Calu3 (cell line): ENCODE measurements around the gene AFAP1. TPM values are rescaled to one million over a fixed set of nuclear protein-coding genes. Genes with fewer than 3 reads are reported as not detected.

Experiments
- BruUV-seq: library from RNA; stranded (reverse); fragments of 400-500 nt; replicated peaks from 2 replicates; lab custom pipeline; 2021; lab: Mats Ljungman, UMichigan
- CTCF ChIA-PET: fragments of 300-600 bp; sonication (Branson Sonifier 250); formaldehyde crosslinking; loops from one replicate; lab custom pipeline; 2022; ENCODE audit warnings: antibody characterized with exemption; lab: Charles Lee
- DNase-seq: peaks from one replicate; pipeline ENCODE4 v3.0.0; 2022
- H3K27ac Mint-ChIP-seq: one replicate; pipeline ENCODE4 v1.8.0; 2022; ENCODE audit warnings: mixed read lengths; ENCODE audit not compliant: unreplicated experiment
- H3K27me3 Mint-ChIP-seq: one replicate; pipeline ENCODE4 v1.8.0; 2022; ENCODE audit warnings: mixed read lengths; ENCODE audit not compliant: unreplicated experiment
- H3K36me3 Mint-ChIP-seq: one replicate; pipeline ENCODE4 v1.8.0; 2022; ENCODE audit warnings: mild to moderate bottlenecking, moderate library complexity, mixed read lengths; ENCODE audit not compliant: insufficient read depth, unreplicated experiment
- H3K4me1 Mint-ChIP-seq: one replicate; pipeline ENCODE4 v1.8.0; 2022; ENCODE audit warnings: mild to moderate bottlenecking, low read depth, mixed read lengths; ENCODE audit not compliant: unreplicated experiment
- H3K4me3 Mint-ChIP-seq: one replicate; pipeline ENCODE4 v1.8.0; 2022; ENCODE audit warnings: mild to moderate bottlenecking, low read depth, moderate library complexity, mixed read lengths; ENCODE audit not compliant: unreplicated experiment
- H3K9me3 Mint-ChIP-seq: one replicate; pipeline ENCODE4 v1.8.0; 2022; ENCODE audit warnings: low read depth, mixed read lengths; ENCODE audit not compliant: unreplicated experiment
- intact Hi-C: fragments of 100-400 bp; cut with micrococcal nuclease; formaldehyde crosslinking; loops from one replicate; pipeline ENCODE4 v1.10.0; 2022; ENCODE audit not compliant: unreplicated experiment
- total RNA-seq: library from RNA; stranded (reverse); gene quantifications from 2 replicates; pipeline ENCODE4 v1.2.3, GENCODE V29; 2022
- TF ChIP-seq, protein P1 (sequence below): fragments of 200-600 bp; IDR thresholded peaks from one replicate; pipeline ENCODE4 v1.8.0; 2022; ENCODE audit warnings: antibody characterized with exemption; ENCODE audit not compliant: unreplicated experiment

AFAP1 gene
- total RNA-seq, 1 experiment from 2014 or later: 40.1 TPM

DNA sequence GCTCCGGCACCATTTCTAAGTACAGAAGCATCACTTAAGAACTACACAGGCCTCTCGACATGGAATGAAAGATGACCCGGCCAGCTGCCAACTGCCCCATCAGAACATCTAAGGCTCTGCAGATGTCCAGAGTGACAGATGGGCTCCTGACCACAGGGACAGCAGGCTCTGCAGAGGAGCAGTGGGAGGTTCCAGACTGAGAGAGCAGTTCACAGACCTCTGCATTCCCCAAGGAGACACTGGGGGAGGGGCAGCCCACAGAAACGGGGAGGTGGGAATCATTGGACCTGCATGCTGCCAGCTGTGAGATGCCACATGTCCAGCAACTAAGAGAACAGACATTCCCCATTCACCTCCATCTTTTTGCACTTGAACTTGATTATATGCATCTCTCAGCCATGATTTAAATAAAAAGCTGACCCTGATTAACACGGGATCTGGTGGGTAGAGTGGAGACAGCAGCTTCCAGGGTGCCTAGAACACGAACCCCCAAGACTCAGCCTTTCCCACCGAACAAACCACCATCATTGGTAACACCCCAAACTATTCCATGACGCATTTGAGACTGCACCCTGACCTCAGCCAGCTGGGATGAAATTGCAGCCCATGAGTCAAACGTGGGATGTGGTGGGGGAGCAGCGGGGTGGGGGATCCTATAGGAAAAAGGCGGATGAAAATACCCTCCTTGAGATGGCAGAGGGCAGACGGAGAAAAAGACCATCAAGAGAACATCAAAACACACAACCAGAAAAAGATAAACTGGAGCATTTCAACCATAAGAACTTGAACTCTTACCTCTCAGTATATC lies 47.2 kb downstream of the AFAP1 start:
- no peak overlapping the region for H3K4me3 Mint-ChIP-seq
- peaks cover 17% of the 10 kb centered on the region for H3K4me1 Mint-ChIP-seq
- BruUV-seq: no TSS peak
- no peak for DNase-seq
- H3K9me3 Mint-ChIP-seq: peaks cover 4% of the 10 kb centered on the region
- intact Hi-C loops: no loop called here
- H3K27me3 Mint-ChIP-seq: no peaks in the 10 kb centered on the region
- no peaks in the 10 kb centered on the region for H3K36me3 Mint-ChIP-seq
- CTCF ChIA-PET: no interaction called here
- peak overlapping the region; percentile 23 for H3K27ac Mint-ChIP-seq
- TF ChIP-seq, protein P1, sequence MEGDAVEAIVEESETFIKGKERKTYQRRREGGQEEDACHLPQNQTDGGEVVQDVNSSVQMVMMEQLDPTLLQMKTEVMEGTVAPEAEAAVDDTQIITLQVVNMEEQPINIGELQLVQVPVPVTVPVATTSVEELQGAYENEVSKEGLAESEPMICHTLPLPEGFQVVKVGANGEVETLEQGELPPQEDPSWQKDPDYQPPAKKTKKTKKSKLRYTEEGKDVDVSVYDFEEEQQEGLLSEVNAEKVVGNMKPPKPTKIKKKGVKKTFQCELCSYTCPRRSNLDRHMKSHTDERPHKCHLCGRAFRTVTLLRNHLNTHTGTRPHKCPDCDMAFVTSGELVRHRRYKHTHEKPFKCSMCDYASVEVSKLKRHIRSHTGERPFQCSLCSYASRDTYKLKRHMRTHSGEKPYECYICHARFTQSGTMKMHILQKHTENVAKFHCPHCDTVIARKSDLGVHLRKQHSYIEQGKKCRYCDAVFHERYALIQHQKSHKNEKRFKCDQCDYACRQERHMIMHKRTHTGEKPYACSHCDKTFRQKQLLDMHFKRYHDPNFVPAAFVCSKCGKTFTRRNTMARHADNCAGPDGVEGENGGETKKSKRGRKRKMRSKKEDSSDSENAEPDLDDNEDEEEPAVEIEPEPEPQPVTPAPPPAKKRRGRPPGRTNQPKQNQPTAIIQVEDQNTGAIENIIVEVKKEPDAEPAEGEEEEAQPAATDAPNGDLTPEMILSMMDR: no peak

DNA sequence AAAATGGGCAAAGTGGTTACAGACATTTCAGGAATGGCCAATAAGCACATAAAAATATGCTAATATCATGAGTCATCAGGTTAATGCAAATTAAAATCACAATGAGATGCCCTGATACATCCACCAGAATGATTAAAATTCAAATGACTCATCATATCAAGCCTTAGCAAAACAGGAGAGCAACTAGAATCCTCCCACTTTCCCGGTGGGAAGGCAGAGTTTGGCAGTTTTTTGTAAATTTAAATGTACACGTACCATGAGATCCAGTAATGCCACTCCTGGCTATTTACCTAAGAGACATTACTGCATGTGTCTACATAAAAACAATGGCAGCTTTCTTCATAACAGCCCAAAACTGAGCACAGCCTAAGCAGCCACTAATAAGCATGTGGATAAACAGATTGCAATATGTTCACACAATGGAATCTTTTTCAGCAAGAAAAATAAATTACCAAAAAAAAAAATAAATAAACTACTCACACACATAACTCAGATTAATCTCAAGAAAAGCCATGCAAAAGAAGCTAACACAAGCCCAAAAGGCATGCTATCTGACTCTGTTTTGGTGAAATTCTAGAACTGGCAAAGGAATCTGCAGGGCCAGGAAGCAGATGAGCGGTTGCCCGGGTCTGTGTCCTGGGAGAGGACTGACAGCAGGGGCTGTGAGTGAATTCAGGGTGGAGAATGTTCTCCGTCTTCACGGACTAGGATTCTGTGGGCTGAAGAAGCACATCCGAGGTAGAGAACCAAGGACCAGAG lies 48.8 kb downstream of the AFAP1 start:
- peaks cover 4% of the 10 kb centered on the region for H3K9me3 Mint-ChIP-seq
- peaks cover 17% of the 10 kb centered on the region for H3K4me1 Mint-ChIP-seq
- no peak overlapping the region for H3K4me3 Mint-ChIP-seq
- H3K27ac Mint-ChIP-seq: peak overlapping the region; percentile 39
- no peaks in the 10 kb centered on the region for H3K27me3 Mint-ChIP-seq
- DNase-seq: no peak
- CTCF ChIA-PET: interaction anchor here (1.1 kb wide), 1 partner anchor 47 kb away, joined by 3 read pairs; no protein-coding TSS in a partner anchor
- BruUV-seq: no TSS peak
- peaks cover 5% of the 10 kb centered on the region for H3K36me3 Mint-ChIP-seq
- TF ChIP-seq, protein P1: no peak
- intact Hi-C loops: no loop called here

DNA sequence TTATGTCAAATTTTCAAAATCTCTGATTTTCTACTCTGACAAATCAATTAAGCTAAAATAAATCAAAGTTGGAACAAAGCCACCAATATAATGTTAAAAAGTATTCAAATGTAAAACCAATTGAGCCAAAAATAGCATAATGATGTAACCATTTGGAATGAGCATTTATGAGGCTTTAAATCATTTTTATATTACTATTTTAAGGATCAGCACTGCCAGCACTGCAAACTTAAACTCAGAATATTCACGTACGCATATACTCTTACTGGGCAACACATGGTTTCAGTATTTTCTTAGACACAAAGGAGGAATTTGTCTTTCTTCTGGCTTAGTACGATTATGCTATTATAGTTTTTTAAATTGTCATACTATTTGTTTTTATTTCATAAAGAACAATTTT lies 52.2 kb downstream of the AFAP1 start:
- intact Hi-C loops: no loop called here
- no peak for DNase-seq
- Mint-ChIP-seq H3K9me3 (peaks cover 4% of the 10 kb centered on the region), H3K36me3 (peaks cover 5% of the 10 kb centered on the region), H3K4me3 (no peak overlapping the region), H3K27ac (no peak overlapping the region), H3K4me1 (peaks cover 24% of the 10 kb centered on the region), H3K27me3 (no peaks in the 10 kb centered on the region)
- CTCF ChIA-PET: no interaction called here
- no TSS peak for BruUV-seq
- TF ChIP-seq, protein P1: no peak

DNA sequence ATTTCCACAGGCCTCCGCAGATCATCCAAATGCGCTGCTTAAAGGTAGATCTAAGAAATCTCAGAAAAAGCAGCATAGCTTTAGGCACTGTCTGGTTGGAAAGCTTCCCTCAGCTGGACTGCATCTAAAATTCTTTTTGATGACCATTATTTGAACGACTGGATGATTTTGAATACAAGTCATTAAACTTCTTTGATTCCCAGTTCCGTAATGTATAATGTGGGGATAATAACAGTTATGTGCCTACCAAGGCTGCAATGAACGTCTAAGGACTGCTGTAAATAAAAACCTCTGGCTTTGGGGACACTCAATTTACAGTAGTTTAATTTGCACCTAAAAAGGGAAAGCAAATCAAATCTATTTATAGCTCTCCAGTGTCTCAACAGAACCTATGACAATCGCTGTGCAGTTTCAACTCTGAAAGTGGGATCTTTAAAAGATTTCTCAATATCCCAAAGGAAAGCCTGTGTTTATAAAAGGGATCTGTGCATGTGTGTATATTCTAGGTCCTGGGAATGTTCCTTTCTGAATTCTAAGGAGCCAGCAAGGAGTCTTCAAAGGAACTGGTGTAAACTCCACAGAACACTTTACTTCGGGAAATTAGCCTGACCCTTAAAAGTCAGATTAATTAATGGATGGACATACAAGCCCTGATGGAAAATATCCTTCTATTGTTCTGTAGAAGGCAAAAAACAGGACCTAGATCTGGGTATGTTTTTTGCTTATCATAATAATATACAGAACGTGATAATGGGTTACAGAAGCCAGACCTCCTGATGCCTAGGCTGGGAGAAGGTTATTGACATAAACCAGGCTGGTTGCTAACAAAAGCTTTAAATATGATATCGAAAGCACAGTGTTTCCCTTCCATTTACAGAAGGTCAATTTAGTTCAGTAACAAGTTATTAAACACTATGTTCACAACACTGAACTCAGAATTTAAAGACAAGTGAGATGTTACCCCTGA lies 53.4 kb downstream of the AFAP1 start:
- CTCF ChIA-PET: no interaction called here
- Mint-ChIP-seq H3K27ac (no peak overlapping the region), H3K27me3 (no peaks in the 10 kb centered on the region), H3K9me3 (peaks cover 4% of the 10 kb centered on the region), H3K36me3 (peaks cover 7% of the 10 kb centered on the region), H3K4me1 (peaks cover 18% of the 10 kb centered on the region), H3K4me3 (no peak overlapping the region)
- DNase-seq: no peak
- BruUV-seq: no TSS peak
- TF ChIP-seq, protein P1: no peak
- intact Hi-C loops: no loop called here
